ENCODE results near the gene CCL14. TPM values are rescaled to one million over a fixed set of nuclear protein-coding genes. Genes with fewer than 3 reads are reported as not detected.

Gene CCL14
- total and polyA plus RNA-seq, 2 of the 8 experiments (the other 6 are each of a cell fraction or from before 2014, with no cell fraction given), result not detected

- Histone ChIP-seq H4K91ac (replicated peaks; ENCODE audit: insufficient read length, low read length) (no peak overlapping the region), H3K9me3 (ENCODE audit: insufficient read depth in 2 of 2, low read depth in 1 of 2, low read length in 1 of 2) (no peaks in the 10 kb centered on the region), H2BK12ac (ENCODE audit: low read depth, low read length) (no peak overlapping the region), H3K9ac (replicated peaks in 1 of 4; ENCODE audit: extremely low read depth in 1 of 4, low read depth in 3 of 4, low read length in 3 of 4) (no peak overlapping the region), H4K5ac (ENCODE audit: insufficient read length, low read depth, low read length) (no peak overlapping the region), H3K4me2 (ENCODE audit: insufficient read depth in 1 of 2, low read depth in 2 of 2, low read length in 2 of 2) (no peak overlapping the region), H2AK5ac (ENCODE audit: low read depth, low read length) (no peak overlapping the region), H3K4ac (replicated peaks; ENCODE audit: insufficient read length, low read depth, low read length) (no peak overlapping the region), H3K4me1 (replicated peaks in 1 of 4; ENCODE audit: control insufficient read depth in 3 of 4, insufficient read depth in 4 of 4, low read length in 3 of 4) (no peaks in the 10 kb centered on the region), H2AFZ (ENCODE audit: low read length) (no peak overlapping the region), H3K4me3 (ENCODE audit: extremely low read depth in 1 of 4, insufficient read depth in 2 of 4, low read depth in 3 of 4, low read length in 4 of 4) (no peak overlapping the region), H3K36me3 (ENCODE audit: control insufficient read depth in 2 of 4, insufficient read depth in 4 of 4, low read length in 3 of 4) (no peaks in the 10 kb centered on the region), H3K79me1 (ENCODE audit: low read depth, low read length) (no peaks in the 10 kb centered on the region), H4K8ac (ENCODE audit: extremely low read depth, insufficient read depth, low read length) (no peak overlapping the region), H4K20me1 (replicated peaks in 1 of 2; ENCODE audit: control insufficient read depth in 1 of 2, insufficient read depth in 2 of 2, low read length in 2 of 2) (no peaks in the 10 kb centered on the region), H3K23ac (ENCODE audit: insufficient read length) (no peak overlapping the region), H3K23me2 (ENCODE audit: low read depth, low read length) (peaks cover 3% of the 10 kb centered on the region; the same call in 1 of the 2 replicates), H2BK5ac (ENCODE audit: low read depth, low read length) (no peak overlapping the region), H2BK20ac (ENCODE audit: low read length) (no peak overlapping the region), H3K27ac (ENCODE audit: low read depth, low read length) (no peak overlapping the region), H3K18ac (ENCODE audit: extremely low read depth, low read length) (no peak overlapping the region), H3K27me3 (replicated peaks in 1 of 4; ENCODE audit: control insufficient read depth in 3 of 4, extremely low read depth in 1 of 4, insufficient read depth in 3 of 4, low read length in 3 of 4) (peaks cover 0 to 2% (median under 1%) of the 10 kb centered on the region in 4 experiments; a peak in 1 of 7 replicates), H2BK120ac (replicated peaks; ENCODE audit: low read depth, low read length) (no peak overlapping the region), H2BK15ac (ENCODE audit: low read length) (no peak overlapping the region), H3K79me2 (ENCODE audit: control insufficient read depth in 1 of 2, insufficient read depth in 2 of 2, low read length in 2 of 2) (no peaks in the 10 kb centered on the region), H3K14ac (ENCODE audit: insufficient read length) (no peak overlapping the region), H3K56ac (replicated peaks; ENCODE audit: insufficient read length, low read depth, low read length) (no peak overlapping the region)
- ChIA-PET POLR2A (ENCODE audit: partially characterized antibody) (no interaction called here), CTCF (ENCODE audit: partially characterized antibody) (no interaction called here)
- no peak for DNase-seq (ENCODE audit: low read depth in 1 of 2, low spot score in 2 of 2)
- WGBS, 2 experiments (ENCODE audit: extremely low coverage in 1 of 2, insufficient coverage in 1 of 2, insufficient read length in 1 of 2, insufficient replicate concordance in 2 of 2, low coverage in 1 of 2, low lambda C conversion rate in 2 of 2, missing lambda C conversion rate in 1 of 2), result 92% methylated on average over 3 of the region's 3 CpGs; no CpG with 5 or more reads in 1 of the 2 experiments
- FAIRE-seq, result no peak
- TF ChIP-seq, protein P1, sequence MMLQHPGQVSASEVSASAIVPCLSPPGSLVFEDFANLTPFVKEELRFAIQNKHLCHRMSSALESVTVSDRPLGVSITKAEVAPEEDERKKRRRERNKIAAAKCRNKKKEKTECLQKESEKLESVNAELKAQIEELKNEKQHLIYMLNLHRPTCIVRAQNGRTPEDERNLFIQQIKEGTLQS (IDR thresholded peaks at IDR 0.05; ENCODE audit: insufficient read depth, low read depth, low read length), result no peak
- TF ChIP-seq SP1 (IDR thresholded peaks at IDR 0.05; ENCODE audit: low read depth, low read length) (no peak), RFX5 (IDR thresholded peaks at IDR 0.05; ENCODE audit: borderline replicate concordance, low read depth, low read length) (no peak)
These were observed 47.6 kb upstream of the CCL14 start for GRCh38 chr17:36034127-36034526.
